ENCODE data around the gene CEMIP2. TPM values are rescaled to one million over a fixed set of nuclear protein-coding genes. Genes with fewer than 3 reads are reported as not detected.

The CEMIP2 gene
- total and polyA plus RNA-seq, 9 donors, result 6.3 to 91.3 (median 11.0) TPM

- Histone ChIP-seq H3K36me3 (no peaks in the 10 kb centered on the region), H3K27ac (no peak overlapping the region), H3K4me1 (ENCODE audit: insufficient read depth) (peaks cover 3% of the 10 kb centered on the region), H3K4me3 (no peak overlapping the region), H3K27me3 (no peaks in the 10 kb centered on the region), H3K9me3 (no peaks in the 10 kb centered on the region)
- TF ChIP-seq EP300 (IDR thresholded peaks at IDR 0.05) (no peak), POLR2A (IDR thresholded peaks at IDR 0.05) (no peak), CTCF (IDR thresholded peaks at IDR 0.05) (no peak)
- intact Hi-C loops (cut with DNase I), result no loop called here
- 90 to 94% (median 90%) methylated on average over 6 of the region's 6 CpGs for WGBS, 3 donors
- no peak for DNase-seq
Measured at GRCh38 chr9:71746023-71746757, 22.1 kb downstream of the CEMIP2 start.

DNA sequence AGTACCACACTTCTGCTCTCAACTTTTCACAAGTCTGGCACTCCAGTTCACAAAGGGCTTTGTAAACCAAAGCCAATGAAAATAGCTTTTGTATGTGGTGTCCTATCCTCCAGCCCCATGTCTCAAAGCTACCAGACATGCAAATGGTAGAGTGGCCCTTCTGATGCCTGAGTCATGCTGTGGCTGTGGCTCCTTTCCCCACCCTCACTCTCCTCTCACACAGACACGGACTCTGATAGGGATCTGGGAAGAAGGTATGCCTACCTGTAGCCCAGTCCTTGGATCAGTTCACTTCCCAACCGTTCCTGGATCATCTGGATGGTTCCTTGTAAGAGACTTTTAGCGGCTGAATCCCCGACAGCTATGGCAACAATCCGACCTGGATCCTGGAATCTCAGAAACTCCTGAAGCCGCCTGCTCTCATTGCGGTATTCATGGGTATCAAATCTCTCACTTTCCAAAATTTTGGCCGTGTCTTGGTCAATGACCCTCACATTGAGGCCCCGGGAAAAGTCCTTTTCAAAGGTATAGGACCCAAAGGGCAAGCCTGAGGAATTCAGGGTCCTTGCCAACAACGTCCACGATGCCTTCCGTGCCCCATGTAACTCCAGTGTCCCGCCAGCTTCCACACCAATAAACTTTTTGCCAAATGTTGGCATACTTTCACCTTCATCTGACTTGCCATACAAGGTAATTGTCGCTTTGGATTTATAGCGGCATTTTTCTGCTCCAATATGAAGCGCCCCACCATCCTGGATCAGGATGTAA is 23.4 kb downstream of the CEMIP2 start:
- H3K4me1 ChIP-seq (ENCODE audit: insufficient read depth), result peaks cover 3% of the 10 kb centered on the region
- no peaks in the 10 kb centered on the region for H3K27me3 ChIP-seq
- no peak overlapping the region for H3K27ac ChIP-seq
- TF ChIP-seq POLR2A (IDR thresholded peaks at IDR 0.05), result no peak
- no peak for TF ChIP-seq EP300 (IDR thresholded peaks at IDR 0.05)
- no peak for TF ChIP-seq CTCF (IDR thresholded peaks at IDR 0.05)
- intact Hi-C loops (cut with DNase I), result no loop called here
- no peak for DNase-seq
- WGBS, 3 donors, result 94 to 98% (median 95%) methylated on average over 16 of the region's 16 CpGs
- no peak overlapping the region for H3K4me3 ChIP-seq
- H3K9me3 ChIP-seq, result no peaks in the 10 kb centered on the region
- H3K36me3 ChIP-seq, result no peaks in the 10 kb centered on the region

- 89 to 92% (median 90%) methylated on average over 5 of the region's 5 CpGs for WGBS, 3 donors
- H3K4me1 ChIP-seq (ENCODE audit: insufficient read depth), result peaks cover 3% of the 10 kb centered on the region
- H3K27me3 ChIP-seq, result no peaks in the 10 kb centered on the region
- DNase-seq, result no peak
- H3K9me3 ChIP-seq, result no peaks in the 10 kb centered on the region
- no peak overlapping the region for H3K27ac ChIP-seq
- no peaks in the 10 kb centered on the region for H3K36me3 ChIP-seq
- intact Hi-C loops (cut with DNase I), result no loop called here
- no peak overlapping the region for H3K4me3 ChIP-seq
- TF ChIP-seq POLR2A (IDR thresholded peaks at IDR 0.05) (no peak), CTCF (IDR thresholded peaks at IDR 0.05) (no peak), EP300 (IDR thresholded peaks at IDR 0.05) (no peak)
Measured at GRCh38 chr9:71743882-71744281, 24.4 kb downstream of the CEMIP2 start.

- H3K27ac ChIP-seq, result no peak overlapping the region
- no peak overlapping the region for H3K4me3 ChIP-seq
- 18 to 33% (median 26%) methylated on average over 5 of the region's 5 CpGs for WGBS, 3 donors
Measured at GRCh38 chr9:71743217-71743705, 25.1 kb downstream of the CEMIP2 start.

More at GRCh38 chr9:71743217-71743705, 25.1 kb downstream of the CEMIP2 start:
- no peak for TF ChIP-seq CTCF (IDR thresholded peaks at IDR 0.05)
- no peak for TF ChIP-seq POLR2A (IDR thresholded peaks at IDR 0.05)
- no peaks in the 10 kb centered on the region for H3K27me3 ChIP-seq
- H3K36me3 ChIP-seq, result no peaks in the 10 kb centered on the region
- intact Hi-C loops (cut with DNase I), result no loop called here
- no peak for DNase-seq
- no peaks in the 10 kb centered on the region for H3K9me3 ChIP-seq
- peaks cover 3% of the 10 kb centered on the region for H3K4me1 ChIP-seq (ENCODE audit: insufficient read depth)

Data from ovary (tissue), 9 donors.